Central memory CD4-positive, alpha-beta T cell (primary cell): ENCODE measurements around the gene BCKDK.
A peak's percentile ranks its signal among the peaks of the same experiment; 100 is the strongest.
"Not testable (repeated sequence)": the region's sequence is repeated elsewhere in the genome, so short reads cannot be mapped to it uniquely, and the experiment has no call there.

ENCODE experiments used
- DNase-seq: peaks from one replicate; pipeline ENCODE4 v3.0.0; 2022

The BCKDK gene

GRCh38 chr16:31100876-31101641 is 7.1 kb upstream of the BCKDK start:
- not testable (repeated sequence) for DNase-seq

GRCh38 chr16:31105677-31106213 is 2.4 kb upstream of the BCKDK start:
- DNase-seq, result peak; percentile 56

- DNase-seq, result no peak
Measured at GRCh38 chr16:31106509-31107464, 1.4 kb upstream of the BCKDK start.

DNA sequence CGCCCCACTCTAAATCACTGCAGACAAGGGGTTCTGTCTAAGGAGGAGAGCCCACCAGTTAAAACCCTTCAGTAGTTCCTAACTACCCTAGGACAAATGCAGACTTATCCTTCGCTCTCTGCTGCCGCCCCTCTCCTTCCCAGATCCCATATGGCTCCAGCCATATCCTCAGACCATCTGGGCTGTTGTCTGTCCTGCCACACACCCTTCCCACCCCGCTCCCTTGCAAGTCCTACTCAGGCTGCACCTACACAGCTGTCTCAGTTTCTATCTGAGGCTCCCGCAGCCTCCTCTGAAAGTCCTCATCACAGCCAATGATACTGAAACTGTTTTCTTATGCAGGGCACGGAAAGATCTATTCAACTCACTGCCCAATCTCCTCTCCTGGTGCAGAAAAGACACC is 720 bp upstream of the BCKDK start:
- no peak for DNase-seq

- DNase-seq, result no peak
Measured at GRCh38 chr16:31108794-31109558, 790 bp downstream of the BCKDK start.

DNA sequence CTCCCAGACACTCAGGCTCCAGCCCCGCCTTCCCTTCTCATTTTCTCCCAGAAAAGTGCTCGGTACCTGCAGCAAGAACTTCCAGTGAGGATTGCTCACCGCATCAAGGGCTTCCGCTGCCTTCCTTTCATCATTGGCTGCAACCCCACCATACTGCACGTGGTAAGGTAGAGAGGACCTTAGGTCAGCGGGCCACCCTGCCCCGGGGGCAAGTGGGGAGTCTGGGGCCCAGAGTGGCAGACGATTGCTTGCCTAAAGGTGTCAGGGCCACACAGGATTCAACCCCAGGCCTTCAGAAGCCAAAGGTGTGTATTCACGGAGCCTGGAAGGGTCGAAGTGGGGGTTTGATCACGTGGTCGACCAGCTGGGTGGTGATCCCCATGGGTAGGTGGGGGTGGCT is 1.4 kb downstream of the BCKDK start:
- no peak for DNase-seq

GRCh38 chr16:31110106-31111034 is 2.2 kb downstream of the BCKDK start:
- DNase-seq, result no peak

GRCh38 chr16:31111881-31112466 is 3.8 kb downstream of the BCKDK start:
- DNase-seq, result no peak

GRCh38 chr16:31112711-31113110 is 4.5 kb downstream of the BCKDK start:
- DNase-seq, result no peak

GRCh38 chr16:31113121-31114120 is 5.2 kb downstream of the BCKDK start:
- DNase-seq, result no peak

- no peak for DNase-seq
Measured at GRCh38 chr16:31114468-31114867, 6.3 kb downstream of the BCKDK start.

GRCh38 chr16:31117384-31118222 is 9.4 kb downstream of the BCKDK start, which contains the start of gene KAT8:
KAT8 (plus strand) TSS chr16:31117664; CDS start chr16:31117682, 18 bp downstream.
- peak; percentile 96 for DNase-seq

- no peak for DNase-seq
Measured at GRCh38 chr16:31118223-31119155, 10.3 kb downstream of the BCKDK start.

DNA sequence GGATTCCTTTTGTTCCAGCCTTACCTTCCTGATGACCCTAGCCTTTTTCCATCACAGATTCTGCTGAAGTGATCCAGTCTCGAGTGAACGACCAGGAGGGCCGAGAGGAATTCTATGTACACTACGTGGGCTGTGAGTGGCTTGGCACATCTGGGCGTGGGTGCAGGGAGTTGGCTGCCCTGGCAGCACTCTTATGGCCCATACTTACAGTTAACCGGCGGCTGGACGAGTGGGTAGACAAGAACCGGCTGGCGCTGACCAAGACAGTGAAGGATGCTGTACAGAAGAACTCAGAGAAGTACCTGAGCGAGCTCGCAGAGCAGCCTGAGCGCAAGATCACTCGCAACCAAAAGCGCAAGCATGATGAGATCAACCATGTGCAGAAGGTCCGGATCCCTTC is 11.9 kb downstream of the BCKDK start:
- no peak for DNase-seq

GRCh38 chr16:31125844-31126243 is 17.7 kb downstream of the BCKDK start:
- no peak for DNase-seq

DNA sequence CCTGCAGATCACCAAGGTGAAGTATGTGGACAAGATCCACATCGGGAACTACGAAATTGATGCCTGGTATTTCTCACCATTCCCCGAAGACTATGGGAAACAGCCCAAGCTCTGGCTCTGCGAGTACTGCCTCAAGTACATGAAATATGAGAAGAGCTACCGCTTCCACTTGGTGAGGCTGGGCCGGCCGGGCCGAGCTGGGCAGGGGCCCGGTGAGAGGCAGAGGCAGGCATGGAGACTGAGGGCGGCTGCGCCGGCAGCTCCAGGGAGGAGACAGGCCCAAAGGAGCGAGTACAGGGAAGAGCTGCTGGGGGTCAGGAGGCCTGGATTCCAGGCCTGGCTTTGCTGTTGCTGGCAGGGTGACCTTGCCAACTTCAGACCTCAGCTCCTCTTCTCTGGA is 19.0 kb downstream of the BCKDK start:
- DNase-seq, result no peak

- no peak for DNase-seq
Measured at GRCh38 chr16:31128711-31129567, 20.8 kb downstream of the BCKDK start.
